Heart right ventricle (tissue), 16 donors: ENCODE results near the gene NUP62CL. TPM values are rescaled to one million over a fixed set of nuclear protein-coding genes. Genes with fewer than 3 reads are reported as not detected.

Experiments used
- ATAC-seq, 8 donors: fragments of 200-7000 bp; cut with Tn5 transposase; one replicate each; pipeline ENCODE4 v1.9.1; 2020; ENCODE audit warnings: mild to moderate bottlenecking in 8 of 8, moderate library complexity in 8 of 8, moderate number of reproducible peaks in 1 of 8
- DNase-seq, 2 donors: peaks; one replicate each; pipeline ENCODE4 v3.0.0-alpha.2; 2020
- H3K27ac ChIP-seq, 10 donors: fragments of 200-600 bp; sonication (generic) in 2 of 10; one replicate each; pipeline versions ENCODE4 v1.5.0 to v1.8.0; 2020 to 2022; ENCODE audit warnings: mild to moderate bottlenecking in 3 of 10
- H3K27me3 ChIP-seq, 7 donors: fragments of 200-600 bp; one replicate each; pipeline ENCODE4 v1.8.0; 2021 to 2022; ENCODE audit warnings: mild to moderate bottlenecking in 2 of 7
- H3K36me3 ChIP-seq, 9 donors: fragments of 200-600 bp; sonication (generic) in 1 of 9; one replicate each; pipeline versions ENCODE4 v1.5.0 to v1.8.0; 2020 to 2022; ENCODE audit warnings: mild to moderate bottlenecking in 2 of 9
- H3K4me1 ChIP-seq, 9 donors: fragments of 200-600 bp; sonication (generic) in 1 of 9; one replicate each; pipeline versions ENCODE4 v1.5.0 to v1.8.0; 2020 to 2022; ENCODE audit warnings: mild to moderate bottlenecking in 4 of 9
- H3K4me3 ChIP-seq, 10 donors: fragments of 200-600 bp; sonication (generic) in 2 of 10; one replicate each; pipeline versions ENCODE4 v1.5.0 to v1.8.0; 2020 to 2022; ENCODE audit warnings: mild to moderate bottlenecking in 7 of 10, moderate library complexity in 2 of 10
- H3K9me3 ChIP-seq, 11 donors: fragments of 200-600 bp in 10 of 11; sonication (generic) in 2 of 11; one replicate each; pipeline versions ENCODE4 v1.5.0 to v1.8.0; 2013 to 2022; ENCODE audit warnings: mild to moderate bottlenecking in 2 of 11, control low read depth in 1 of 11, moderate library complexity in 1 of 11
- WGBS, 2 donors: extraction: QIAGEN DNeasy Blood & Tissue Kit; methylation state at CpG; one replicate each; pipeline ENCODE4 v1.1.7; 2013; ENCODE audit warnings: inconsistent platforms in 1 of 2; 5-methylcytosine and 5-hydroxymethylcytosine counted together
- intact Hi-C, 10 donors: fragments of 100-400 bp; cut with DNase I; formaldehyde crosslinking; loops; one replicate each; pipeline versions ENCODE4 v1.11.1 to v1.14.2; 2022
- long read RNA-seq, 3 donors: library from polyadenylated mRNA; unstranded; transcript quantifications; one replicate each; pipeline ENCODE4 v2.0.0, GENCODE V29; 2020 to 2021
- polyA plus RNA-seq, 2 donors: library from polyadenylated mRNA; stranded (reverse); fragments of 200-250 nt; gene quantifications; one replicate each; pipeline ENCODE4 v1.2.3, GENCODE V29; 2013
- total RNA-seq, 10 donors: library from RNA; stranded (reverse); fragmentation: NEBNext Ultra II Directional in 3 of 10; extraction: Animal tissue kit (Norgen Biotek cat#: 25700) in 3 of 10; gene quantifications; one replicate each; pipeline versions ENCODE4 v1.2.1 to v1.2.4, GENCODE V29; 2021 to 2023
- TF ChIP-seq, protein P1 (sequence below), 9 donors: fragments of 200-600 bp; sonication (generic) in 2 of 9; IDR thresholded peaks; one replicate each; pipeline versions ENCODE4 v1.5.0 to v1.8.0; 2021 to 2022; ENCODE audit warnings: antibody characterized with exemption in 9 of 9, mild to moderate bottlenecking in 5 of 9, moderate library complexity in 1 of 9
- donor health status: Arrhythmogenic right ventricular cardiomyopathy.
- donor health status: ischemic (EF 13 %, LVEDD 7.1; RV severe dilation, severe dysfunction).
- donor health status: healthy with polysubstance abuse.
- donor health status: DM: no; HTN: yes; CAD: no.
- donor health status: DM: no; HTN: no; CAD: no.
- donor health status: ischemic (EF 25% LVEDD 6.9; RV normal size, moderate dysfunction).
- donor health status: ischemic (EF 25% LVEDD 5.7; RV mildly dilated, moderate dysfunction).
- donor health status: healthy.
- donor health status: DM: yes; HTN: yes; CAD: no.
- donor health status: Ischemic cardiomyopathy.
- donor health status: ischemic (EF 35%, LVEDD 5.7; RV mildly dilated, moderate dysfunction).
- donor health status: nonischemic (EF 11% LVEDD 7.7; RV severe dilation, severe dysfunction).
- donor health status: DM: yes; HTN: yes; CAD: no.
- donor health status: PGD.
- donor health status: ischemic (EF 29% LVEDD 5.4; RV normal size, mild dysfunction).
- donor health status: nonischemic (EF 23%, LVEDD 6.1; RV moderate dilation, normal function).

Gene NUP62CL, protein sequence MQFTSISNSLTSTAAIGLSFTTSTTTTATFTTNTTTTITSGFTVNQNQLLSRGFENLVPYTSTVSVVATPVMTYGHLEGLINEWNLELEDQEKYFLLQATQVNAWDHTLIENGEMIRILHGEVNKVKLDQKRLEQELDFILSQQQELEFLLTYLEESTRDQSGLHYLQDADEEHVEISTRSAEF
- 1 to 10 TPM in 5 of 10 donors, under 1 TPM in 4, not detected in 1; 0.23 to 2.8 (median 1.1) TPM for total RNA-seq
- polyA plus RNA-seq: under 1 TPM; 0.51 to 0.55 TPM
- long read RNA-seq, donor 1: 0 reads
- long read RNA-seq, donor 2: 0 reads
- long read RNA-seq, donor 3, partial matches to known transcripts: 0 of 1 reads
- long read RNA-seq, donor 3, other reads (novel, unspliced or antisense): 1 of 1 reads

DNA sequence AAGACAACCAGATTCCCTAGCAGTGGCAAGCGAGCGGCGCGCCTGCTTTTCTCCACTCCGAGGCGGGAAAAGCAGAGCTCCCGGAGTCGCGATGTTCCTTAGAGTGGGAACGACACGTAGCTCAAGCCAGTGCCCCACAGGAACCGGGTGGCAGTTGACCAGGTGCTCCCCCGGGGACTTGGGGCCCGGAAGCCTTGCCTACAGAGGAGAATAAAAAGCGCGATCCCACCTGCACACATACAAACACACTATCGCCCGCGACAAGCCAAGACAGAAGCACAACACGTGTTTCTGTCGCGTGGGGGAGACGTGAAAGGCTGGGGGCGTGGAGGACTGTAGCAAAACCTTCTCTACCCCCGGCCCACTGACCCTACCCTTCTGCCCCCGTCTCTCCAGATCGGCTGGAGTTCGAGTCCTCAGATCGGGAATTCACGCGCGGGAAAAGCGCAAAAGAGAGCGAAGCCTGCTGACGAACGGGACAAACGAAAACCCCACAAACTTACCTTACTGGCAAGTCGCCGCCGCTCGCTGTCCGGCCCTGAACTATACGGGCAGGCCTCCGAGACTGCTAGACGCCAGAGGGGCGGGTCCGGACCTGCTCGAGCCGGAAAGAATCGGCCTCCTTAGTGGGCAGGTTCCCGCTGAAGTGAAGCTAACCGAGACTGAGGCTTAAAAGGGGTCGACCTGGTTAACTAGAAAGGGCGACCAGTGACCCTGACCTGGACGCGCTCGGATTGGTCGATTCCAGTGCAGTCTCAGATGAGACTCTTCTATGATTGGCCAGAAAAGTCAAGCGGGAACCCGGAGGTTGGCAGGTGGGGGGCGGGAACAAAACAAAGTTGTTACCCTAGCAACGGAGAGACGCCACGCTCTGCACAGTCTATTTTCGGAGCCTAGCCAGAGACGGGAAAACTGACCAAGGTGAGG, at the start of gene NUP62CL, which contains the start of gene DNAAF6:
Gene NUP62CL, minus strand, starts transcription at position 664 of the 927 bp plus-strand sequence. CDS start 31,287 bp downstream, outside the sequence.
Gene DNAAF6, plus strand, starts transcription at position 842 of the 927 bp plus-strand sequence. CDS start 6,265 bp downstream, outside the sequence.
- DNase-seq (peak; percentile 28 to 45), ATAC-seq (peak; percentile 64 to 93 (median 78))
- H3K27me3 ChIP-seq: peaks cover 0 to 26% (median 0%) of the 10 kb centered on the region in 7 donors

DNA sequence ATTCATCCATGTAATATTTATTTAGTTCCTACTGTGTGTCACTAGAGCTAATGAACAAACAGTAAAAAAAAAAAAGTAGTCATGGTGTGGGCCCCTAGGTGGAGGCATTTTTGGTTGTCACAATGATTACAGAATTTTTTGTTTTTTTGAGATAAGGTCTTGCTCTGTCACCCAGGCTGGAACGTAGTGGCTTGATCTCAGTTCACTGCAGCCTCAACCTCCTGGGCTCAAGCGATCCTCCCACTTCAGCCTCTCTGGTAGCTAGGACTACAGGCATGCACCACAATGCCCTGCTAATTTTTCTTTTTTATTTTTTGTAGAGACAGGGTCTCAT, 22.2 kb upstream of the NUP62CL start:
- ATAC-seq: no peak
- Histone ChIP-seq H3K27me3 (peaks cover 0 to 49% (median 0%) of the 10 kb centered on the region in 7 donors), H3K27ac (no peak overlapping the region), H3K9me3 (no peaks in the 10 kb centered on the region), H3K4me1 (no peaks in the 10 kb centered on the region), H3K36me3 (no peaks in the 10 kb centered on the region), H3K4me3 (no peak overlapping the region)
- TF ChIP-seq, protein P1, sequence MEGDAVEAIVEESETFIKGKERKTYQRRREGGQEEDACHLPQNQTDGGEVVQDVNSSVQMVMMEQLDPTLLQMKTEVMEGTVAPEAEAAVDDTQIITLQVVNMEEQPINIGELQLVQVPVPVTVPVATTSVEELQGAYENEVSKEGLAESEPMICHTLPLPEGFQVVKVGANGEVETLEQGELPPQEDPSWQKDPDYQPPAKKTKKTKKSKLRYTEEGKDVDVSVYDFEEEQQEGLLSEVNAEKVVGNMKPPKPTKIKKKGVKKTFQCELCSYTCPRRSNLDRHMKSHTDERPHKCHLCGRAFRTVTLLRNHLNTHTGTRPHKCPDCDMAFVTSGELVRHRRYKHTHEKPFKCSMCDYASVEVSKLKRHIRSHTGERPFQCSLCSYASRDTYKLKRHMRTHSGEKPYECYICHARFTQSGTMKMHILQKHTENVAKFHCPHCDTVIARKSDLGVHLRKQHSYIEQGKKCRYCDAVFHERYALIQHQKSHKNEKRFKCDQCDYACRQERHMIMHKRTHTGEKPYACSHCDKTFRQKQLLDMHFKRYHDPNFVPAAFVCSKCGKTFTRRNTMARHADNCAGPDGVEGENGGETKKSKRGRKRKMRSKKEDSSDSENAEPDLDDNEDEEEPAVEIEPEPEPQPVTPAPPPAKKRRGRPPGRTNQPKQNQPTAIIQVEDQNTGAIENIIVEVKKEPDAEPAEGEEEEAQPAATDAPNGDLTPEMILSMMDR (IDR thresholded peaks at IDR 0.05): no peak
- DNase-seq: no peak
- 64 to 67% methylated on average over 2 of the region's 2 CpGs for WGBS, 2 donors
- intact Hi-C loops: no loop called here

More for the DNA sequence above, at the start of gene NUP62CL, which contains the start of gene DNAAF6:
- Histone ChIP-seq H3K36me3 (no peaks in the 10 kb centered on the region), H3K27ac (no peak within 1 kb of the TSS), H3K9me3 (peaks cover 0 to 7% (median 0%) of the 10 kb centered on the region in 11 donors), H3K4me1 (peaks cover 0 to 4% (median 0%) of the 10 kb centered on the region in 9 donors), H3K4me3 (peak within 1 kb of the TSS; percentile 18 to 57 (median 52))
- WGBS, 2 donors: 1% methylated on average over 65 to 66 of the region's 66 CpGs
- intact Hi-C loops: no loop called here
- TF ChIP-seq, protein P1 (IDR thresholded peaks at IDR 0.05): no peak

DNA sequence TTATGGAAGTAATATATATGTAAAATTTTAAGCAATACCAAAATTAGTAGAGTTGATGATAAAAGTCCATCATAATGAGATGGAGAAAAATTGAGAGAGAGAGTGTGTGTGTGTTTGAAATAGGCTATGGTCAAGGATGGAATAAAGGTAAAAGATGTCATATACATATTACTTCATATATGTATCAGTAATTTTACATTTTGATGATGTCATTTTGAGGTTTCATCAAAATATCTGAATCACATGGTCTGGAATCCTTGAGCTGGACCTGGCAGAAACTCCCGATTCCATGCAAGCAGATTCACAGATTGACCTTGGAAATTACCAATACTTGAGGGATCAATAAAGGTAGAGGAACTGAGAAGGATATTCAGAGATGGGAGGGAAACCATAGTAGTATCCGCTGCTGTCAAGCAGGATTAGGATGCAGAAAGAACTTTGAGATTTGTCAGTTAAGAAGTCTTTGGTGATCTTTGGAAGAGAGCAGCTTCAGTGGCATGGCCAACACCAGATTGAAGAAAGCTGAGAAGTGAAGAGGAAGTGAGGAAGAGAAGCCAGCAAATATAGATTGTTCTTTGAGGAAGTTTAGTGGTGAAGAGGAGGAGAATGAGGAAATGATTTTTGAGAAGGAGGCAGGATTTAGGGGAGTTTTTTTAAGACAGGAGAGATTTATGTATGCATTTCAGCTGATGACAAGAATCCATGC, 21.7 kb upstream of the NUP62CL start:
- Histone ChIP-seq H3K27me3 (peaks cover 0 to 52% (median 0%) of the 10 kb centered on the region in 7 donors), H3K27ac (no peak overlapping the region), H3K4me1 (no peaks in the 10 kb centered on the region), H3K36me3 (no peaks in the 10 kb centered on the region), H3K4me3 (no peak overlapping the region), H3K9me3 (no peaks in the 10 kb centered on the region)
- TF ChIP-seq, protein P1 (IDR thresholded peaks at IDR 0.05): no peak
- WGBS, 2 donors: 86 to 100% methylated on average over 2 of the region's 2 CpGs
- DNase-seq (no peak), ATAC-seq (no peak)
- intact Hi-C loops: no loop called here

DNA sequence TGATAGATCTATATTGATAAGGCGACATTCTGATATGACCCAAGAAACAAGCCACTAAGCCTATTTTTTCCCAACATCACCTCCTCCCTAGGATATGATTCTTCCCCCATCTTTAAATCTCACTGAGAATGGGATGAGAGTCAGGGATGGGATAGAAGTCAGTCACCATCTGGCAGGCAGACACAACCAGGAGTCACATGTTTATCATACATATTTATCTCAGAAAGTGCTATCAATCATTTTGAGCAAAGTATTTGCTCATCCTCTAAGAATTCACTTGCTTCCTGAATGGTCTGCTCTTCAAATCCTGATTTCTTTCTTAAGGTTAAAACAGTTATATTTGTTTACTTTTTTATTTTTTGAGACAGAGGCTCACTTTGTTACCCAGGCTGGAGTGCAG, 20.5 kb upstream of the NUP62CL start:
- peaks cover 0 to 51% (median 0%) of the 10 kb centered on the region in 7 donors for H3K27me3 ChIP-seq
- DNase-seq (no peak), ATAC-seq (no peak)
- intact Hi-C loops: no loop called here
- 90 to 92% methylated on average over 1 of the region's 1 CpG for WGBS, 2 donors
- TF ChIP-seq, protein P1 (IDR thresholded peaks at IDR 0.05): no peak
- H3K36me3 ChIP-seq: no peaks in the 10 kb centered on the region
- H3K4me1 ChIP-seq: no peaks in the 10 kb centered on the region
- no peak overlapping the region for H3K4me3 ChIP-seq
- H3K9me3 ChIP-seq: no peaks in the 10 kb centered on the region
- no peak overlapping the region for H3K27ac ChIP-seq
